T-helper 2 cell treated with Interferon-gamma antibody and Interleukin-4, amounts not matched to agents 5 μg/mL and 100 μg/mL, for 36 hours (primary cell): ENCODE data around the gene PTPRD.

ENCODE experiments used
- DNase-seq: peaks from one replicate; pipeline ENCODE4 v3.0.0; 2021; ENCODE audit warnings: low spot score
- H3K27ac Mint-ChIP-seq: one replicate; pipeline ENCODE4 v1.8.0; 2021; ENCODE audit warnings: mild to moderate bottlenecking, mixed read lengths
- H3K27me3 Mint-ChIP-seq: one replicate; pipeline ENCODE4 v1.8.0; 2021; ENCODE audit warnings: low read depth, mixed read lengths
- H3K36me3 Mint-ChIP-seq: one replicate; pipeline ENCODE4 v1.8.0; 2021; ENCODE audit warnings: low read depth, mixed read lengths
- H3K4me1 Mint-ChIP-seq: one replicate; pipeline ENCODE4 v1.8.0; 2021; ENCODE audit warnings: low read depth, mixed read lengths
- H3K4me3 Mint-ChIP-seq: one replicate; pipeline ENCODE4 v1.8.0; 2022; ENCODE audit warnings: mild to moderate bottlenecking, moderate library complexity, mixed read lengths
- H3K9me3 Mint-ChIP-seq: one replicate; pipeline ENCODE4 v1.8.0; 2021; ENCODE audit warnings: mixed read lengths

The PTPRD gene

GRCh38 chr9:9913276-9913832, 699.4 kb downstream of the PTPRD start:
- no peak for DNase-seq
- no peak overlapping the region for H3K27ac Mint-ChIP-seq
- no peak overlapping the region for H3K4me3 Mint-ChIP-seq
- peaks cover 13% of the 10 kb centered on the region for H3K9me3 Mint-ChIP-seq
- no peaks in the 10 kb centered on the region for H3K36me3 Mint-ChIP-seq
- H3K27me3 Mint-ChIP-seq = no peaks in the 10 kb centered on the region
- no peaks in the 10 kb centered on the region for H3K4me1 Mint-ChIP-seq

- H3K27me3 Mint-ChIP-seq = no peaks in the 10 kb centered on the region
- H3K9me3 Mint-ChIP-seq = peaks cover 13% of the 10 kb centered on the region
- no peaks in the 10 kb centered on the region for H3K4me1 Mint-ChIP-seq
- no peak overlapping the region for H3K4me3 Mint-ChIP-seq
- DNase-seq = no peak
- H3K36me3 Mint-ChIP-seq = no peaks in the 10 kb centered on the region
- no peak overlapping the region for H3K27ac Mint-ChIP-seq
Observed at GRCh38 chr9:9912459-9912858, 700.3 kb downstream of the PTPRD start.

- Mint-ChIP-seq H3K36me3 (no peaks in the 10 kb centered on the region), H3K27me3 (no peaks in the 10 kb centered on the region), H3K27ac (no peak overlapping the region), H3K4me1 (no peaks in the 10 kb centered on the region), H3K4me3 (no peak overlapping the region), H3K9me3 (no peaks in the 10 kb centered on the region)
- no peak for DNase-seq
Observed at GRCh38 chr9:9905736-9906135, 707.1 kb downstream of the PTPRD start.

GRCh38 chr9:9904041-9904440, 708.8 kb downstream of the PTPRD start:
- no peaks in the 10 kb centered on the region for H3K27me3 Mint-ChIP-seq
- no peak for DNase-seq
- no peak overlapping the region for H3K27ac Mint-ChIP-seq
- no peaks in the 10 kb centered on the region for H3K9me3 Mint-ChIP-seq
- H3K4me3 Mint-ChIP-seq = no peak overlapping the region
- no peaks in the 10 kb centered on the region for H3K36me3 Mint-ChIP-seq
- H3K4me1 Mint-ChIP-seq = no peaks in the 10 kb centered on the region

- no peaks in the 10 kb centered on the region for H3K36me3 Mint-ChIP-seq
- no peaks in the 10 kb centered on the region for H3K27me3 Mint-ChIP-seq
Observed at GRCh38 chr9:9901624-9902023, 711.2 kb downstream of the PTPRD start.

GRCh38 chr9:9893837-9894236, 719.0 kb downstream of the PTPRD start:
- Mint-ChIP-seq H3K27ac (no peak overlapping the region), H3K4me3 (no peak overlapping the region), H3K9me3 (no peaks in the 10 kb centered on the region), H3K36me3 (no peaks in the 10 kb centered on the region), H3K27me3 (no peaks in the 10 kb centered on the region), H3K4me1 (no peaks in the 10 kb centered on the region)
- no peak for DNase-seq

More at GRCh38 chr9:9901624-9902023, 711.2 kb downstream of the PTPRD start:
- Mint-ChIP-seq H3K27ac (no peak overlapping the region), H3K4me1 (no peaks in the 10 kb centered on the region), H3K9me3 (no peaks in the 10 kb centered on the region), H3K4me3 (no peak overlapping the region)
- no peak for DNase-seq

- Mint-ChIP-seq H3K36me3 (no peaks in the 10 kb centered on the region), H3K4me3 (no peak overlapping the region), H3K9me3 (peaks cover 3% of the 10 kb centered on the region), H3K27me3 (no peaks in the 10 kb centered on the region), H3K4me1 (no peaks in the 10 kb centered on the region), H3K27ac (no peak overlapping the region)
- no peak for DNase-seq
Observed at GRCh38 chr9:9892217-9892616, 720.6 kb downstream of the PTPRD start.

GRCh38 chr9:9881692-9882091, 731.1 kb downstream of the PTPRD start:
- no peaks in the 10 kb centered on the region for H3K36me3 Mint-ChIP-seq
- no peak overlapping the region for H3K27ac Mint-ChIP-seq
- no peaks in the 10 kb centered on the region for H3K27me3 Mint-ChIP-seq
- no peak for DNase-seq
- H3K4me1 Mint-ChIP-seq = no peaks in the 10 kb centered on the region
- peaks cover 4% of the 10 kb centered on the region for H3K9me3 Mint-ChIP-seq
- no peak overlapping the region for H3K4me3 Mint-ChIP-seq

GRCh38 chr9:9874270-9874669, 738.5 kb downstream of the PTPRD start:
- Mint-ChIP-seq H3K36me3 (no peaks in the 10 kb centered on the region), H3K27ac (no peak overlapping the region), H3K4me3 (no peak overlapping the region), H3K27me3 (no peaks in the 10 kb centered on the region), H3K4me1 (no peaks in the 10 kb centered on the region), H3K9me3 (no peaks in the 10 kb centered on the region)
- DNase-seq = no peak

GRCh38 chr9:9862235-9862810, 750.5 kb downstream of the PTPRD start:
- Mint-ChIP-seq H3K27me3 (no peaks in the 10 kb centered on the region), H3K4me3 (no peak overlapping the region), H3K4me1 (no peaks in the 10 kb centered on the region), H3K27ac (no peak overlapping the region), H3K9me3 (peaks cover 4% of the 10 kb centered on the region), H3K36me3 (no peaks in the 10 kb centered on the region)
- no peak for DNase-seq

- H3K4me3 Mint-ChIP-seq = no peak overlapping the region
- no peak overlapping the region for H3K27ac Mint-ChIP-seq
- DNase-seq = no peak
- H3K36me3 Mint-ChIP-seq = no peaks in the 10 kb centered on the region
- H3K9me3 Mint-ChIP-seq = no peaks in the 10 kb centered on the region
- no peaks in the 10 kb centered on the region for H3K4me1 Mint-ChIP-seq
- no peaks in the 10 kb centered on the region for H3K27me3 Mint-ChIP-seq
Observed at GRCh38 chr9:9855177-9856078, 757.4 kb downstream of the PTPRD start.

- DNase-seq = no peak
- Mint-ChIP-seq H3K27me3 (no peaks in the 10 kb centered on the region), H3K36me3 (no peaks in the 10 kb centered on the region), H3K4me3 (no peak overlapping the region), H3K4me1 (peaks cover 3% of the 10 kb centered on the region), H3K27ac (no peak overlapping the region), H3K9me3 (peaks cover 4% of the 10 kb centered on the region)
Observed at GRCh38 chr9:9847750-9848149, 765.1 kb downstream of the PTPRD start.

- Mint-ChIP-seq H3K36me3 (no peaks in the 10 kb centered on the region), H3K9me3 (peaks cover 4% of the 10 kb centered on the region), H3K4me3 (no peak overlapping the region), H3K4me1 (peaks cover 3% of the 10 kb centered on the region), H3K27me3 (no peaks in the 10 kb centered on the region), H3K27ac (no peak overlapping the region)
- DNase-seq = no peak
Observed at GRCh38 chr9:9846557-9846956, 766.2 kb downstream of the PTPRD start.

- H3K27me3 Mint-ChIP-seq = no peaks in the 10 kb centered on the region
- no peak for DNase-seq
Observed at GRCh38 chr9:9820436-9820835, 792.4 kb downstream of the PTPRD start.

More at GRCh38 chr9:9820436-9820835, 792.4 kb downstream of the PTPRD start:
- Mint-ChIP-seq H3K9me3 (peaks cover 11% of the 10 kb centered on the region), H3K4me1 (no peaks in the 10 kb centered on the region), H3K4me3 (no peak overlapping the region), H3K36me3 (no peaks in the 10 kb centered on the region), H3K27ac (no peak overlapping the region)
